ENCODE measurements around the gene VIPR1. TPM values are rescaled to one million over a fixed set of nuclear protein-coding genes. Genes with fewer than 3 reads are reported as not detected.

VIPR1 gene
- total RNA-seq = 4.9 TPM
- polyA plus RNA-seq (ENCODE audit: insufficient read depth, low read depth, low replicate concordance) = 5.3 TPM
- long read RNA-seq, donor 1, partial matches to known transcripts = 0 of 1 reads
- long read RNA-seq, donor 1, other reads (novel, unspliced or antisense) = 0 of 1 reads
- long read RNA-seq, donor 2 = 0 reads
- long read RNA-seq, donor 3 = 0 reads
- long read RNA-seq, donor 4 = 0 reads
- long read RNA-seq, donor 5 = 0 reads
- long read RNA-seq, donor 6 = 0 reads
- long read RNA-seq, donor 7, partial matches to known transcripts = 0 of 2 reads
- long read RNA-seq, donor 7, other reads (novel, unspliced or antisense) = 1 of 2 reads
- long read RNA-seq, donor 8 = 0 reads
- long read RNA-seq, donor 9, partial matches to known transcripts = 0 of 1 reads
- long read RNA-seq, donor 9, other reads (novel, unspliced or antisense) = 0 of 1 reads
- long read RNA-seq, donor 10 = 0 reads

- no peaks in the 10 kb centered on the region for H3K9me3 ChIP-seq (ENCODE audit: control insufficient read depth in 2 of 3, insufficient read depth in 1 of 3, low read length in 3 of 3)
- intact Hi-C loops (cut with DNase I) = no loop called here
- peaks cover 7% of the 10 kb centered on the region for H3K27me3 ChIP-seq (ENCODE audit: control insufficient read depth, insufficient read depth, low read length)
- no peak within 1 kb of the TSS for H3K27ac ChIP-seq (ENCODE audit: low read depth in 2 of 2, low read length in 2 of 2)
- peak; percentile 85 to 93 (median 87) for DNase-seq
- no peak for TF ChIP-seq CTCF (IDR thresholded peaks at IDR 0.05; ENCODE audit: borderline replicate concordance, extremely low read depth, insufficient read depth)
- H3K36me3 ChIP-seq (ENCODE audit: control insufficient read depth in 2 of 3, insufficient read depth in 3 of 3, low read length in 3 of 3) = no peaks in the 10 kb centered on the region
- no peak for FAIRE-seq
- peak within 1 kb of the TSS; percentile 49 to 67 (median 67) for H3K4me3 ChIP-seq (ENCODE audit: low read length in 3 of 3)
- peak within 1 kb of the TSS in 2 of 3 donors; percentile 16 to 32 for H3K9ac ChIP-seq (ENCODE audit: low read length in 3 of 3)
- peaks cover 0 to 11% (median 0%) of the 10 kb centered on the region in 3 donors for H3K4me1 ChIP-seq (ENCODE audit: control insufficient read depth in 2 of 3, insufficient read depth in 2 of 3, low read depth in 1 of 3, low read length in 3 of 3)
Measured at GRCh38 chr3:42502429-42503250, at the start of gene VIPR1. Gene VIPR1, plus strand, starts transcription at chr3:42502643. Its CDS starts 93 bp downstream, at chr3:42502736.

- no peak for FAIRE-seq
- DNase-seq = no peak
- Histone ChIP-seq H3K27ac (ENCODE audit: low read depth in 2 of 2, low read length in 2 of 2) (no peak overlapping the region), H3K9ac (ENCODE audit: low read length in 3 of 3) (no peak overlapping the region), H3K4me1 (ENCODE audit: control insufficient read depth in 2 of 3, insufficient read depth in 2 of 3, low read depth in 1 of 3, low read length in 3 of 3) (no peaks in the 10 kb centered on the region), H3K4me3 (ENCODE audit: low read length in 3 of 3) (no peak overlapping the region), H3K27me3 (ENCODE audit: control insufficient read depth, insufficient read depth, low read length) (no peaks in the 10 kb centered on the region), H3K36me3 (ENCODE audit: control insufficient read depth in 2 of 3, insufficient read depth in 3 of 3, low read length in 3 of 3) (no peaks in the 10 kb centered on the region), H3K9me3 (ENCODE audit: control insufficient read depth in 2 of 3, insufficient read depth in 1 of 3, low read length in 3 of 3) (peaks cover 0 to 6% (median 0%) of the 10 kb centered on the region in 3 donors)
- intact Hi-C loops (cut with DNase I) = no loop called here
- no peak for TF ChIP-seq CTCF (IDR thresholded peaks at IDR 0.05; ENCODE audit: borderline replicate concordance, extremely low read depth, insufficient read depth)
Measured at GRCh38 chr3:42456211-42456610, 46.2 kb upstream of the VIPR1 start.

- Histone ChIP-seq H3K27ac (ENCODE audit: low read depth in 2 of 2, low read length in 2 of 2) (no peak overlapping the region), H3K4me1 (ENCODE audit: control insufficient read depth in 2 of 3, insufficient read depth in 2 of 3, low read depth in 1 of 3, low read length in 3 of 3) (no peaks in the 10 kb centered on the region), H3K9me3 (ENCODE audit: control insufficient read depth in 2 of 3, insufficient read depth in 1 of 3, low read length in 3 of 3) (peaks cover 0 to under 1% (median 0%) of the 10 kb centered on the region in 3 donors), H3K27me3 (ENCODE audit: control insufficient read depth, insufficient read depth, low read length) (no peaks in the 10 kb centered on the region), H3K9ac (ENCODE audit: low read length in 3 of 3) (no peak overlapping the region), H3K36me3 (ENCODE audit: control insufficient read depth in 2 of 3, insufficient read depth in 3 of 3, low read length in 3 of 3) (no peaks in the 10 kb centered on the region), H3K4me3 (ENCODE audit: low read length in 3 of 3) (no peak overlapping the region)
- no peak for TF ChIP-seq CTCF (IDR thresholded peaks at IDR 0.05; ENCODE audit: borderline replicate concordance, extremely low read depth, insufficient read depth)
- FAIRE-seq (no peak), DNase-seq (no peak)
- intact Hi-C loops (cut with DNase I) = no loop called here
Measured at GRCh38 chr3:42459151-42459550, 43.3 kb upstream of the VIPR1 start.

Measured in kidney (tissue), 22 donors.